Tibial artery (tissue), 4 donors: ENCODE results near the gene SCLY.

ENCODE experiments used
- DNase-seq, 2 donors: peaks; one replicate each; pipeline ENCODE4 v3.0.0-alpha.2; 2019
- H3K27ac ChIP-seq, 2 donors: fragments of 200-600 bp; sonication (generic) in 1 of 2; 1 replicate in 1 of 2; 2 replicates in 1 of 2; pipeline ENCODE4 v1.5.1; 2018 to 2019; ENCODE audit warnings: mild to moderate bottlenecking in 1 of 2
- H3K27me3 ChIP-seq, 2 donors: fragments of 200-600 bp; sonication (generic) in 1 of 2; one replicate each; pipeline versions ENCODE4 v1.5.1 to v1.6.0; 2016 to 2019
- H3K36me3 ChIP-seq, 3 donors: fragments of 200-600 bp; sonication (generic) in 2 of 3; one replicate each; pipeline ENCODE4 v1.5.1; 2016 to 2019; ENCODE audit warnings: mild to moderate bottlenecking in 2 of 3
- H3K4me1 ChIP-seq, 4 donors: fragments of 200-600 bp; sonication (generic) in 2 of 4; 1 replicate in 3 of 4; 2 replicates in 1 of 4; pipeline ENCODE4 v1.5.1; 2016 to 2019
- H3K4me3 ChIP-seq, 2 donors: fragments of 200-600 bp; sonication (generic) in 1 of 2; 1 replicate in 1 of 2; 2 replicates in 1 of 2; pipeline ENCODE4 v1.5.1; 2018 to 2019; ENCODE audit warnings: mild to moderate bottlenecking in 2 of 2
- H3K9me3 ChIP-seq, 3 donors: fragments of 200-600 bp; sonication (generic) in 1 of 3; one replicate each; pipeline ENCODE4 v1.5.1; 2016 to 2019
- intact Hi-C: fragments of 100-400 bp; cut with DNase I; formaldehyde crosslinking; loops from one replicate; pipeline ENCODE4 v1.15.0; 2023; ENCODE audit warnings: low total_unique reads
- TF ChIP-seq, protein P1 (sequence below), 2 experiments: fragments of 200-600 bp in 1 of 2; fragments of 450-650 bp in 1 of 2; IDR thresholded peaks; one replicate each; pipeline ENCODE4 v1.5.1; 2017 to 2019; ENCODE audit warnings: antibody characterized with exemption in 2 of 2, mild to moderate bottlenecking in 1 of 2, moderate library complexity in 1 of 2

The SCLY gene

DNA sequence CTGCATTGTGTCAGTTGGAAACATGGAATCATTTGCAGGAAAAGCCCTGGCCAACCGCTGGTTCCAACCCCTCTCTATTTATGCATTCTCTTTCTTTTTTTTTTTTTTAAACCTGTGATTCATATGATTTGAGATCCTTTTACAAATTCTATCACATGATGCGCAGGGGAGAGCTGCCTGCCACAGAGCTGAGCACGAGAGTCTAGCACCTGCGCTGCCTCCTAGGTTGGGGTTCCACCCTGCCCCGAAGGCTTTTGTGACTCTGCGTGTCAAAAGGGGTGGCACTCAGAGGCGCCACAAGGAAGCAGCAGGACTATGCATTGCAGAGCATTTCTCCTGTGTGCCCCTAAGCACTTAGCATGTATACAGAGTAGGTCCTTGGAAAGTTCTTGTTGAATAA is 22.0 kb downstream of the SCLY start:
- Histone ChIP-seq H3K4me3 (no peak overlapping the region), H3K4me1 (no peaks in the 10 kb centered on the region), H3K27ac (no peak overlapping the region), H3K36me3 (peaks cover 23 to 44% (median 42%) of the 10 kb centered on the region in 3 donors), H3K27me3 (no peaks in the 10 kb centered on the region), H3K9me3 (no peaks in the 10 kb centered on the region)
- no peak for DNase-seq
- TF ChIP-seq, protein P1, sequence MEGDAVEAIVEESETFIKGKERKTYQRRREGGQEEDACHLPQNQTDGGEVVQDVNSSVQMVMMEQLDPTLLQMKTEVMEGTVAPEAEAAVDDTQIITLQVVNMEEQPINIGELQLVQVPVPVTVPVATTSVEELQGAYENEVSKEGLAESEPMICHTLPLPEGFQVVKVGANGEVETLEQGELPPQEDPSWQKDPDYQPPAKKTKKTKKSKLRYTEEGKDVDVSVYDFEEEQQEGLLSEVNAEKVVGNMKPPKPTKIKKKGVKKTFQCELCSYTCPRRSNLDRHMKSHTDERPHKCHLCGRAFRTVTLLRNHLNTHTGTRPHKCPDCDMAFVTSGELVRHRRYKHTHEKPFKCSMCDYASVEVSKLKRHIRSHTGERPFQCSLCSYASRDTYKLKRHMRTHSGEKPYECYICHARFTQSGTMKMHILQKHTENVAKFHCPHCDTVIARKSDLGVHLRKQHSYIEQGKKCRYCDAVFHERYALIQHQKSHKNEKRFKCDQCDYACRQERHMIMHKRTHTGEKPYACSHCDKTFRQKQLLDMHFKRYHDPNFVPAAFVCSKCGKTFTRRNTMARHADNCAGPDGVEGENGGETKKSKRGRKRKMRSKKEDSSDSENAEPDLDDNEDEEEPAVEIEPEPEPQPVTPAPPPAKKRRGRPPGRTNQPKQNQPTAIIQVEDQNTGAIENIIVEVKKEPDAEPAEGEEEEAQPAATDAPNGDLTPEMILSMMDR (IDR thresholded peaks at IDR 0.05), result no peak
- intact Hi-C loops, result loop anchor here (10.0 kb wide), 1 partner anchor 112 kb away; no protein-coding TSS in a partner anchor

DNA sequence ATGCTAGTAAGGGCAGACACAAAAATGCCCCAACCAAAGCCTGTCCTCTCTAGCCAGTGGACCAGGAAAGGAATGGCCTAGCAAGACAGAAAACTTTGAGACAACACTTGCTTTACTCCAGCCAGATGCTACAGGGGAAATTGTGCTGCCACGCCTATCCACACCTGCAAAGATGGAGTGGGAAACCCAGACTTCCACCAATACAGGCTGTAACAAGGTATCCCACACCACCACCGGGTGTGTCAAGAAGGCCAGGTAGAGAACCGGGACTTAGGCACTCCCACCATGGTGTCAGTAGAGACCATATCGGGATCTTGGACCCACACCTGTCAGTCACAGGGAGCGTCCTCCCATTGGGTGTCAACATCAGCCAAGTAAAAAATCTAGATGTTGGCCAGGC is 23.1 kb downstream of the SCLY start:
- intact Hi-C loops, result loop anchor here (10.0 kb wide), 1 partner anchor 111 kb away; no protein-coding TSS in a partner anchor
- Histone ChIP-seq H3K27ac (no peak overlapping the region), H3K36me3 (peaks cover 23 to 44% (median 42%) of the 10 kb centered on the region in 3 donors), H3K4me3 (no peak overlapping the region), H3K9me3 (no peaks in the 10 kb centered on the region), H3K4me1 (no peaks in the 10 kb centered on the region), H3K27me3 (no peaks in the 10 kb centered on the region)
- TF ChIP-seq, protein P1 (IDR thresholded peaks at IDR 0.05), result no peak
- DNase-seq, result no peak

DNA sequence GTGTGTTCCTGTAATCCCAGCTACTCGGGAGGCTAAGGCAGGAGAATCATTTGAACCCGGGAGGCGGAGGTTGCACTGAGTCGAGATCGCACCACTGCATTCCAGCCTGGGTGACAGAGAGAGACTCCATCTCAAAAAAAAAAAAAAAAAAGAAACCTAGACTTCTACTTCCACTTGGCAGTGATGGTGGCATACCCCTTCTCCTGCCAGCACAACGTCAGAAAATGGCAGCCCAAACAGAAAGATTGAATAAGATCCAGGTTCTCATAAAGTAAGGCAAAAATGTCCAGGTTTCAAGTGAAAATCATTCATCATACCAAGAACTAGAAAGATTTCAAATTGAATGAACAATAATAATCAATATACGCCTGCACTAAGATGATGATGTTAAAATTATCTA is 24.0 kb downstream of the SCLY start:
- peaks cover 23 to 44% (median 42%) of the 10 kb centered on the region in 3 donors for H3K36me3 ChIP-seq
- H3K27me3 ChIP-seq, result no peaks in the 10 kb centered on the region
- no peak for DNase-seq
- no peak overlapping the region for H3K4me3 ChIP-seq
- H3K4me1 ChIP-seq, result no peaks in the 10 kb centered on the region
- H3K27ac ChIP-seq, result no peak overlapping the region
- intact Hi-C loops, result loop anchor here (10.0 kb wide), 1 partner anchor 110 kb away; no protein-coding TSS in a partner anchor
- H3K9me3 ChIP-seq, result no peaks in the 10 kb centered on the region
- TF ChIP-seq, protein P1 (IDR thresholded peaks at IDR 0.05), result no peak

DNA sequence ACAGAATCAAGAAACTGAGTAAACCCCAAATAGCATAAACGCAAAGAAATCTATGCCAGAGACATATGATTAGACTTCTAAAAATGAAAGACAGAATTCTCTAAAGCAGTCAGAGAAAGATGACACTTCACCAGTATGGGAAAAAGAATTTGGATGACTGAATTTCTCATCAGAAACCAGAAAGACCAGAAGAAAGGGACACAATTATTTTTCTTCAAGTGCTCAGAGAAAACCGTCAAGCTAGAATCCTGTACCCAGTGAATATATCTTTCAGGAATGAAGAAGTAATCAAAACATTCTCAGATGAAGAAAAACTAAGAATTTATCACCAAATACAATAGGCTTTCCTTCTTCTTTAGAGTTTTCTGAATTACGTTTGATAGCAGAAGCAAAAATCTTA is 25.1 kb downstream of the SCLY start:
- Histone ChIP-seq H3K27ac (no peak overlapping the region), H3K9me3 (no peaks in the 10 kb centered on the region), H3K4me3 (no peak overlapping the region), H3K36me3 (peaks cover 23 to 37% (median 33%) of the 10 kb centered on the region in 3 donors), H3K27me3 (no peaks in the 10 kb centered on the region), H3K4me1 (no peaks in the 10 kb centered on the region)
- intact Hi-C loops, result loop anchor here (10.0 kb wide), 1 partner anchor 109 kb away; no protein-coding TSS in a partner anchor
- DNase-seq, result no peak
- TF ChIP-seq, protein P1 (IDR thresholded peaks at IDR 0.05), result no peak

DNA sequence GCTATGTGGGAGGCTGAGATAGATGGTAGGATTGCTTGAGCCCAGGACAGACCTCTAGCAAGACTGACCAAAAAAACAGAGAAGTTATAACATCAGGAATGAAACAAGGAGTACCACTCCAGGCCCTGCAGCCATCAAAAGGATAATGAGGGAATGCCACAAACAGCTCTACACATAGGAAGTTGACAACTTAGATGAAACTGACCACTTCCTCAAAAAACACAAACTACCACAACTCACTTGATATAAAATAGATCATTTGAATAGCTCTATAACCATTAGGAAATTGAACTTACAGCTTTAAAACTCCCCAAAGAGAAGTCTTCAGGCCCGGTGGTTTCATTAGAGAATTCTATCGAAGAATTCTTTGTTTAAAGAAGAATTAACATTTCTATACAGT is 26.4 kb downstream of the SCLY start:
- Histone ChIP-seq H3K4me3 (no peak overlapping the region), H3K36me3 (peaks cover 19 to 35% (median 22%) of the 10 kb centered on the region in 3 donors), H3K4me1 (no peaks in the 10 kb centered on the region), H3K27ac (no peak overlapping the region), H3K9me3 (no peaks in the 10 kb centered on the region), H3K27me3 (no peaks in the 10 kb centered on the region)
- TF ChIP-seq, protein P1 (IDR thresholded peaks at IDR 0.05), result no peak
- DNase-seq, result no peak
- intact Hi-C loops, result loop anchor here (10.0 kb wide), 1 partner anchor 108 kb away; no protein-coding TSS in a partner anchor

DNA sequence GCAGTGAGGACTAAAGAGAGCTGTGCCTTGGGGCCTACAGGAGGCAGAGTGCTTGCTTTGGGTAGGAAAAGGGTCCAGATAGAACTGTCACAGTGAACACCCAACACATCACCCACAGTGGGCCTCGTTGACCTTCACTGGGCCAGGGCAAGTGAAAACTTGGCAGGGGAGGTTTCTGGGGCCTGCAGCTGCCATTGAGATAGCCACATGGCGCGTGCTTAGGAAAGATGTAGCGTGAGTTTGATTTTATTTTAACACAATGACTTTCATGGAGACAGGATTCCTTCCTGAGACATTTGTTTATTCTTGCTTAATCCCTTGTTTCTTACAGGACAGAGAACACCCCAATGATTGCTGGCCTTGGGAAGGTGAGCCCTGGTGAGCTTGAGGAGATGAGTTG is 30.1 kb downstream of the SCLY start:
- TF ChIP-seq, protein P1 (IDR thresholded peaks at IDR 0.05), result no peak
- Histone ChIP-seq H3K4me1 (no peaks in the 10 kb centered on the region), H3K36me3 (peaks cover 0 to 35% (median 7%) of the 10 kb centered on the region in 3 donors), H3K27ac (no peak overlapping the region), H3K27me3 (no peaks in the 10 kb centered on the region), H3K4me3 (no peak overlapping the region), H3K9me3 (no peaks in the 10 kb centered on the region)
- intact Hi-C loops, result no loop called here
- DNase-seq, result no peak
